Liver (tissue), 9 donors: ENCODE results near the gene RASL10B. TPM values are rescaled to one million over a fixed set of nuclear protein-coding genes. Genes with fewer than 3 reads are reported as not detected.

Source experiments
- DNase-seq: peaks from one replicate; pipeline ENCODE4 v3.0.0-alpha.2; 2017; ENCODE audit warnings: low spot score
- H3K27ac ChIP-seq, 2 donors: one replicate each; pipeline ENCODE4 v1.7.0; 2013; ENCODE audit warnings: inconsistent platforms in 2 of 2, low read length in 2 of 2, control low read depth in 1 of 2, low read depth in 1 of 2, mild to moderate bottlenecking in 1 of 2
- H3K27me3 ChIP-seq, 4 donors: one replicate each; pipeline versions ENCODE4 v1.6.1 to v1.7.0; 2013; ENCODE audit warnings: low read length in 3 of 4, inconsistent platforms in 1 of 4, mild to moderate bottlenecking in 1 of 4, moderate library complexity in 1 of 4; ENCODE audit not compliant: control insufficient read depth in 4 of 4, insufficient read depth in 4 of 4
- H3K36me3 ChIP-seq, 4 donors: one replicate each; pipeline versions ENCODE4 v1.6.1 to v1.7.0; 2013; ENCODE audit warnings: low read length in 3 of 4, mild to moderate bottlenecking in 3 of 4, low read depth in 1 of 4, moderate library complexity in 1 of 4; ENCODE audit not compliant: control insufficient read depth in 4 of 4, insufficient read depth in 3 of 4
- H3K4me1 ChIP-seq, 4 donors: one replicate each; pipeline versions ENCODE4 v1.6.1 to v1.7.0; 2013; ENCODE audit warnings: low read length in 3 of 4, mild to moderate bottlenecking in 3 of 4, moderate library complexity in 1 of 4; ENCODE audit not compliant: control insufficient read depth in 4 of 4, insufficient read depth in 4 of 4
- H3K4me3 ChIP-seq, 3 donors: one replicate each; pipeline versions ENCODE4 v1.6.1 to v1.7.0; 2013; ENCODE audit warnings: low read length in 3 of 3, control low read depth in 1 of 3, low read depth in 1 of 3, mild to moderate bottlenecking in 1 of 3
- H3K9ac ChIP-seq, 2 donors: one replicate each; pipeline ENCODE4 v1.7.0; 2013; ENCODE audit warnings: low read length in 2 of 2, mild to moderate bottlenecking in 2 of 2, moderate library complexity in 2 of 2, control low read depth in 1 of 2, low read depth in 1 of 2
- H3K9me3 ChIP-seq, 4 donors: one replicate each; pipeline versions ENCODE4 v1.6.1 to v1.7.0; 2013; ENCODE audit warnings: low read length in 3 of 4; ENCODE audit not compliant: control insufficient read depth in 4 of 4
- EGR1 ChIP-seq, 2 donors: IDR thresholded peaks; 2 replicates each; pipeline ENCODE4 v1.6.1; 2016 to 2018; ENCODE audit warnings: antibody characterized with exemption in 2 of 2, low read depth in 2 of 2
- GABPA ChIP-seq, 2 donors: IDR thresholded peaks in 1 of 2; conservative IDR thresholded peaks in 1 of 2; 2 replicates each; pipeline ENCODE4 v1.6.1; 2016; ENCODE audit warnings: antibody characterized with exemption in 2 of 2, mild to moderate bottlenecking in 1 of 2, moderate library complexity in 1 of 2
- SP1 ChIP-seq: IDR thresholded peaks from 2 replicates; pipeline ENCODE4 v1.6.1; 2018; ENCODE audit warnings: antibody characterized with exemption, mild to moderate bottlenecking
- WGBS: extraction: QIAGEN DNeasy Blood & Tissue Kit; methylation state at CpG from one replicate; pipeline ENCODE4 v1.1.7; 2013; 5-methylcytosine and 5-hydroxymethylcytosine counted together
- polyA plus RNA-seq, 2 donors: library from polyadenylated mRNA; stranded (reverse) in 1 of 2; unstranded in 1 of 2; fragments of 200-250 nt in 1 of 2; fragments of >200 nt in 1 of 2; fragmentation: Nextera tagmentation in 1 of 2; extraction: Ambion mirVana in 1 of 2; gene quantifications; one replicate each; pipeline versions ENCODE4 v1.2.1 to v1.2.3, GENCODE V29; 2013 to 2015
- total RNA-seq, 2 donors: library from RNA; depleted of rRNA; stranded (reverse); fragments of >200 nt; gene quantifications; one replicate each; pipeline ENCODE4 v1.2.3, GENCODE V29; 2014
- donor health status: healthy.
- donor health status: healthy.
- donor health status: healthy.
- donor health status: healthy.
- donor health status: healthy.

The RASL10B gene
- total and polyA plus RNA-seq, 4 donors, result 0.42 to 3.8 (median 2.2) TPM

DNA sequence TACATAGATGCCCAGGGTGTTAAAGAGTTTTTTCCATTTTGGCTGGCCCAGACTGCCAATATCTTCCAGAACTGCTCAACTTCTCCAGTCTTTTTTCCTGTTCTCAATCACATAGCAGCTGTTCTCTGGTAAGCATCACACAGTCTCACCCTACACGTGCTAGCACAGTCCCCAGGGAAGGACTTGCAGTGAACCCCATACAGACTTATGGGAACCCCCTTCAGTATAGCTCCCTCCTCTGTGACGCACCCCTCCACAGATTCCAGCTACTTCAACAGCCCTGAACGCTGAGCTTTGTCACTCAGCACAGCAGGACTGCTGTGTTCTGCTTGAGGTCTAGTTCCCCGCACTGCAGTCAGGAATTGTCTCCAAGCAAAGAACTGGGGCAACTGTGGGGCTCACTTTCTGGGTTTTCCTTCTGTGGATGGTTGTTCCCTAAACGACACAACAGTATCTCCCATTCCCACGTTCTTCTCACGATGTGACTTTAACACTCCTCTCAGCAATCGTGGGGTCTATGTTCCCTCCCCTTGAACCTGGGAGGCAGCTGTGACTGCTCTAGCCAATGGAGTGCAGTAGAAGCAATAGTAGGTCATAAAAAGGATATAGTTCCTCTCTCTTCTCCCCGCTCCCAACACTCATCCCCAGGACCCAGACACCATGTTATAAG is 60.4 kb downstream of the RASL10B start:
- no peak for DNase-seq
- TF ChIP-seq EGR1 (IDR thresholded peaks at IDR 0.05; ENCODE audit: low read depth in 2 of 2) (no peak), SP1 (no peak), GABPA (IDR thresholded peaks at IDR 0.05 in 1 of 2, conservative IDR thresholded peaks at IDR 0.05 in 1 of 2) (no peak)
- Histone ChIP-seq H3K4me1 (peaks cover 4 to 11% (median 10%) of the 10 kb centered on the region in 4 donors), H3K4me3 (no peak overlapping the region), H3K9ac (no peak overlapping the region), H3K9me3 (no peaks in the 10 kb centered on the region), H3K27ac (no peak overlapping the region), H3K36me3 (peaks cover 0 to 2% (median 0%) of the 10 kb centered on the region in 4 donors), H3K27me3 (peaks cover 0 to 14% (median 3%) of the 10 kb centered on the region in 4 donors)
- 64% methylated on average over 9 of the region's 9 CpGs for WGBS

Other genes starting within 250 kb of the RASL10B start
- gene SLFN12L, start 194.0 kb upstream of the RASL10B start, total RNA-seq, result 1 to 10 TPM in 1 of 2 donors, under 1 TPM in 1; 0.37 to 2.2 TPM
- gene SLFN12L, start 194.0 kb upstream of the RASL10B start, polyA plus RNA-seq, result under 1 TPM; 0.09 to 0.17 TPM
- gene SLFN14, start 170.8 kb upstream of the RASL10B start, total RNA-seq, result 10 to 100 TPM in 1 of 2 donors, under 1 TPM in 1; under 0.01 to 23.7 TPM
- gene SLFN14, start 170.8 kb upstream of the RASL10B start, polyA plus RNA-seq, result not detected
- gene PEX12, start 153.1 kb upstream of the RASL10B start, total RNA-seq, result 1 to 10 TPM; 2.3 to 2.4 TPM
- gene PEX12, start 153.1 kb upstream of the RASL10B start, polyA plus RNA-seq, result 1 to 10 TPM; 2.0 to 3.6 TPM
- 10 to 100 TPM; 25.4 to 55.6 TPM for gene AP2B1, start 144.3 kb upstream of the RASL10B start, total RNA-seq
- gene AP2B1, start 144.3 kb upstream of the RASL10B start, polyA plus RNA-seq, result 10 to 100 TPM in 1 of 2 donors, 1 to 10 TPM in 1; 8.7 to 19.2 TPM
- not detected for gene GAS2L2, start 21.6 kb downstream of the RASL10B start, total RNA-seq
- gene GAS2L2, start 21.6 kb downstream of the RASL10B start, polyA plus RNA-seq, result not detected
- not detected for gene C17orf50, start 29.2 kb downstream of the RASL10B start, total RNA-seq
- gene C17orf50, start 29.2 kb downstream of the RASL10B start, polyA plus RNA-seq, result not detected
- under 1 TPM; 0.59 to 0.75 TPM for gene MMP28, start 64.0 kb downstream of the RASL10B start, total RNA-seq
- gene MMP28, start 64.0 kb downstream of the RASL10B start, polyA plus RNA-seq, result under 1 TPM; 0.14 to 0.30 TPM
- gene TAF15, start 77.8 kb downstream of the RASL10B start, total RNA-seq, result 10 to 100 TPM; 68.9 to 75.0 TPM
- 10 to 100 TPM; 13.5 to 66.3 TPM for gene TAF15, start 77.8 kb downstream of the RASL10B start, polyA plus RNA-seq
- under 1 TPM in 1 of 2 donors, not detected in 1; 0.08 TPM for gene HEATR9, start 137.3 kb downstream of the RASL10B start, total RNA-seq
- not detected for gene HEATR9, start 137.3 kb downstream of the RASL10B start, polyA plus RNA-seq
- gene CCL5, start 148.7 kb downstream of the RASL10B start, total RNA-seq, result 1 to 10 TPM; 1.7 to 2.2 TPM
- gene CCL5, start 148.7 kb downstream of the RASL10B start, polyA plus RNA-seq, result 1 to 10 TPM; 2.9 to 4.7 TPM
- 1 to 10 TPM in 1 of 2 donors, not detected in 1; 1.9 TPM for gene RDM1, start 199.1 kb downstream of the RASL10B start, total RNA-seq
- under 1 TPM; 0.29 to 0.42 TPM for gene RDM1, start 199.1 kb downstream of the RASL10B start, polyA plus RNA-seq
- gene LYZL6, start 212.1 kb downstream of the RASL10B start, total RNA-seq, result not detected
- gene LYZL6, start 212.1 kb downstream of the RASL10B start, polyA plus RNA-seq, result not detected
- 10 to 100 TPM in 1 of 2 donors, under 1 TPM in 1; 0.65 to 22.3 TPM for gene CCL16, start 249.9 kb downstream of the RASL10B start, total RNA-seq
- gene CCL16, start 249.9 kb downstream of the RASL10B start, polyA plus RNA-seq, result 10 to 100 TPM in 1 of 2 donors, 1 to 10 TPM in 1; 8.1 to 21.7 TPM